ENCODE data around the gene SAMHD1. TPM values are rescaled to one million over a fixed set of nuclear protein-coding genes. Genes with fewer than 3 reads are reported as not detected.
"Not testable (repeated sequence)": the region's sequence is repeated elsewhere in the genome, so short reads cannot be mapped to it uniquely, and the experiment has no call there.

Gene SAMHD1
- total RNA-seq, 2 donors from 2014 or later: 275 to 286 TPM

GRCh38 chr20:36847009-36847709, 104.3 kb downstream of the SAMHD1 start:
- no peak overlapping the region for H3K4me3 Mint-ChIP-seq
- H3K9me3 ChIP-seq (ENCODE audit: control insufficient read depth, low read length, poor library complexity, severe bottlenecking): no peaks in the 10 kb centered on the region
- peaks cover 2% of the 10 kb centered on the region for H3K36me3 Mint-ChIP-seq (ENCODE audit: low read depth)
- ATAC-seq: no peak
- DNase-seq: no peak
- no peaks in the 10 kb centered on the region for H3K27me3 Mint-ChIP-seq
- H3K27ac Mint-ChIP-seq: no peak overlapping the region
- H3K4me1 Mint-ChIP-seq: peaks cover 4% of the 10 kb centered on the region

GRCh38 chr20:36845288-36845971, 106.1 kb downstream of the SAMHD1 start:
- H3K27ac Mint-ChIP-seq: no peak overlapping the region
- H3K27me3 Mint-ChIP-seq: no peaks in the 10 kb centered on the region
- DNase-seq: no peak

GRCh38 chr20:36841030-36841429, 110.5 kb downstream of the SAMHD1 start:
- not testable (repeated sequence) for H3K27ac Mint-ChIP-seq; H3K36me3 Mint-ChIP-seq (ENCODE audit: low read depth); ATAC-seq; H3K4me3 Mint-ChIP-seq; DNase-seq; H3K9me3 ChIP-seq (ENCODE audit: control insufficient read depth, low read length, poor library complexity, severe bottlenecking); H3K27me3 Mint-ChIP-seq; H3K4me1 Mint-ChIP-seq

More at GRCh38 chr20:36845288-36845971, 106.1 kb downstream of the SAMHD1 start:
- peaks cover 9% of the 10 kb centered on the region for H3K4me1 Mint-ChIP-seq
- H3K9me3 ChIP-seq (ENCODE audit: control insufficient read depth, low read length, poor library complexity, severe bottlenecking): no peaks in the 10 kb centered on the region
- no peaks in the 10 kb centered on the region for H3K36me3 Mint-ChIP-seq (ENCODE audit: low read depth)
- no peak for ATAC-seq
- H3K4me3 Mint-ChIP-seq: no peak overlapping the region

Other genes with a start within 250 kb of the SAMHD1 start
- 10 to 100 TPM; 25.5 to 26.0 TPM for gene NDRG3, start 205.6 kb downstream of the SAMHD1 start, total RNA-seq
- 1 to 10 TPM; 9.0 to 9.7 TPM for gene DSN1, start 177.9 kb downstream of the SAMHD1 start, total RNA-seq
- not detected for gene TLDC2, start 75.6 kb downstream of the SAMHD1 start, total RNA-seq
- gene RBL1, start 144.3 kb upstream of the SAMHD1 start, total RNA-seq: 10 to 100 TPM; 27.1 to 27.3 TPM
- 100 to 1,000 TPM; 107 to 120 TPM for gene RPN2, start 227.6 kb upstream of the SAMHD1 start, total RNA-seq
- 1 to 10 TPM; 1.1 to 2.0 TPM for gene MROH8, start 227.8 kb upstream of the SAMHD1 start, total RNA-seq

Measured in T-helper 17 cell (primary cell).